DMS53 treated with DMSO at 0.1 percent for 48 hours (cell line): ENCODE measurements around the gene PKHD1.
"Not testable (repeated sequence)": the region's sequence is repeated elsewhere in the genome, so short reads cannot be mapped to it uniquely, and the experiment has no call there.

Experiments
- DNase-seq: peaks from one replicate; lab custom pipeline; 2025; ENCODE audit not compliant: unreplicated experiment; lab: John Stamatoyannopoulos, UW

The PKHD1 gene

DNA sequence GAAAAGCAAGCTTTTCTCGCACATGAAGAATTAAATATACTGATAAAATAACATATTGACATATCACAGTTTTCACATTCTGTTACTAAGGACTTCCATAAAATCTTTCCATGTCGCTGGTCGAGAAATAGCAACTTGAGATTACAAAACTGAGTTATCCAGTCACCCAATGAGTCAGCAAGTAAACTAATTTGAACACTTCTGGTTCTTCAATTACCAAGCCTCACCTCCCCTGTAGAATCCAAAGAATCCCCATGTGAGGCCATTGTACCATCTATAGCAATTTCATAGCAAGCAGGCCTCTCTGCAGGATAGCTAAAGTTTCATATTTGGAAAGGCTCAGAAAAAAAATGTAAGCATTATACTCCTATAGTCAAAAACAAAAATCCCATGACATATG lies 87.3 kb downstream of the PKHD1 start:
- no peak for DNase-seq

DNA sequence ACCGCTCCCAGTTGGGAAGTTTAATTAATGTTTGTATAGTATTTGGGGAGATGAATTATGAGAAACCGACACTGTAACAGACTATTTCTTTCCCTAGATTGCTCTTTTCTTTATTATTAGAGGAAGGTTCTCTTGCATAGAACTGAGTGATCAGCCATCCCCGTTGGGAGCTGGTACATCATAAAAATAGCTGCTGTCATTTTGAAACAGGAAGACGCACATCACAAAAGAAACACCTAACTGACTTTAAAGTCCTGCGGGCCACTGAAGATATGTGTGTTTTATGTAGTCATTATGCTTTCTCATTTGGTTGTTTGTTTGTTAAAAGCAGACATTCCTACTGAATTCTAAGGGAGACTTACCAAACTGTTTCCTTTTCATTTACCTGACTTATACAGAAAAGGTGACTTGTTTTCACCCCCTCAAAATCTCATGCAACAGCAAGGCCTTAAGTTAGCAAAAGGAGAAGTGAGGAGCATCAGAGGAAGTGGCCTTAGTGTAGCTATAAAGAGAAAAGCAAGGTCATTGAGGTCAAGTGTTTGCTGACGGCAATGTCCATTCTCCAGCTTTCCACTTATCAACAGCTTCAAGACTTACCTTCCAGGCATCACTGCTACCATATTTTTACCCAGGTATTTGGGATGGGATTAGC lies 91.0 kb downstream of the PKHD1 start:
- no peak for DNase-seq

DNA sequence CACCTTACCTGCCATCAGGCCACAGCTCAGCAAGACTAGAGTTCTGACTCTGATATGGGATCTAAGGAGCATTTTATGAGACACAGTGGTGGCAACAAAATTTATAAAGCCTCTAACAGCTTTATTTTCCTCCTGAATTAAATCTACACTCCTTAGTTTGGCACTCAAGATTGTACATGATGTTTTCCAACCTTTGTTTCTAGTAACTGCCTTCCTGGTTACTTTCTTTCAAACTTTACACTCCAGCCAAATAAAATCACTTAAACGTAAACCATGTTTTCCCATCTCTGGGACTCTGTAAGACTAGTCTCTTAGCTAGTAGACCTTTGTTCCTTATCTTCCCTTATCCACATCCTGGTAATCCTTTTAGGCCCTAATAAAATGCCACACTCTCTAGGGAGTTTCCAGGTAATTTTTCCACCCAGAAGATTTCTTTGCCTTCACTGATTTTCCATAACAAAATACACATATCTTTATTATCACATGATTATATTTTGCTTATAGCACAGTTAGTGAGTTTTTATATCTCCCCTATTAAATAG lies 92.1 kb downstream of the PKHD1 start:
- DNase-seq, result no peak

DNA sequence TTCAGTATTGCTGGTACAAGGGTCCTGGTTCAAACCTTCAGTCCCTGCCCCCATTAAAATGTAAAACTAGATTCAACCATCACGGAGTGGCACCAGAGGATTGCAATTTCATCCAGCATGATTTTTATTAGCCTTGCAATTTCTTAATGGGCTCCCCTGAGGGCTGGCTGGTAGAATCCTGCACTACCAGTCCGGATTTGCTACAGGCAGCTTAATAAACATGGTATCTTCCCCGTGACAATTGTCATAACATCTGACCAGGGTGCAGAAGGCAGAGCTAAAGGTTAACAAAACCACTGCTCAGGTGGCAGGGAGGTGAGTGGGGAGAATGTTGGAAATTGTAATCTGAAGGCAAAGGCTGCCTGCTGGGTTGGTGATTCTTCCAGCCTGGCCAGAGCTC lies 94.5 kb downstream of the PKHD1 start:
- no peak for DNase-seq

DNA sequence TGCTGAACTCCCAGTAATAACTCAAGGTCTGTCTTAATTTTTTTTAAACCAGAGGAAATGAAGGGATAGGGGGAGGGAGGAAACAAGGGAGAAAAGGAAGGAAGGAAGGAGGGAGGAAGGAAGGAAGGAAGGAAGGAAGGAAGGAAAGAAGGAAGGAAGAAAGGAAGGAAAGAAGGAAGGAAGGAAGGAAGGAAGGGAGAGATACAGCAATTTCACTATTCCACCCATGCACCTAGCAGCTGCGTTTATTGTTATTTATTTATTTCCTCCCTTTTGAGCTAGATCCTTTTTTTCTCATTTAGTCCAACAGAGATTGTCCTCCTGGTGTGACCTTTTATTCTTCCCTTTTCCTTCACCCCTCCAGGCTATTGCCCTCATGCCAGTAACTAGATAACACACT lies 97.6 kb downstream of the PKHD1 start:
- no peak for DNase-seq

DNA sequence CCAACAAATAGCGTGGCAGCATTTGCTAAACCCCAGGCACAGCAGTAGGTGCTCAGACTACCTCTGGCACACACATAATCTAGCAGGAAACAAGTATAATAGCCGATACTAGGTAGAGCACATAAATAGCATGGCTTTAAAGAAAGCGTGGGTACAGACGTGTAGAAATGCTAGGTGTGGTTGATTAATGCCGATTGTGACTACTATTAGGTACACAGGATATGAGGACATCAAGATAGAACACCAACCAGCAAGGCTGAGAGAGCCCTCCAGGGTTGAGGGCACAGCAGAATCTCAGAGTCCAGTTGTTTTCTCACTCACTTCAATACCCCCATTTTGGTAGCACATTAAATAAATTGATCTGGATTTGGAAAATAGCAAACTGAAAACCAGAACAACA lies 100.5 kb downstream of the PKHD1 start:
- DNase-seq, result no peak

DNA sequence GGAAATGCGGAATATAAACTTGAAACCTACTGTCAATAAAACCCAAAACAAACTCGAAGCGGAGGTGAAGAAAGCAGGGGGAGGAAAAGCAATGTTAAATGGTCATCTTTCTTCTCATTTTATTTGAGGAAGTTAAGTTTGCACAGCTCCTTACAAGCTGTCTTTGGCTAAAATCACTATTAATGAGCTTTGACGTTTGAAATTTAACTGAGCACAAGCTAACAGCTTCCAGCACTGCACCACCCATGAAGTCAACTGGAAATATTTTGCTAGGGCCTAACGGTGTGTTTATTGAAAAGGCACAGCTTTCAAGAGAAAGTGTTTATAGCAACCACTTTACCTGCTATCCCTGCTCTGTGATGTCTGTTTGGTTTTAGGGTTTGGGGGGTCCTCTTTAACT lies 103.8 kb downstream of the PKHD1 start:
- DNase-seq, result no peak

DNA sequence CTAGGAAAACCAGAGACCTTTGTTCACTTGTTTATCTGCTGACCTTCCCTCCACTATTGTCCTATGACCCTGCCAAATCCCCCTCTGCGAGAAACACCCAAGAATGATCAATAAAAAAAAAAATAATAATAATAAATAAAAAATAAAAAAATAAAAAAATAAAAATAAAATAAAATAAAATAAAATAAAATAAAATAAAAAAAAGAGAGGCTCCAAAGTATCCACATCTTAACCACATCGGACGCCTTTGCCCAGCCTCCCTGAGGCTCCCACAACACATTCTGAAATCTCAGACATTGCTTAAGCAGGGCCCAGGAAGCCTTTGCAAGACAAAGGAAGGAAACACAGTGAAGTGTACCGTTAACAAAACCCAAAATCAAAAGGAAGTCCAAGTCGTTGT lies 104.7 kb downstream of the PKHD1 start:
- DNase-seq, result not testable (repeated sequence)

DNA sequence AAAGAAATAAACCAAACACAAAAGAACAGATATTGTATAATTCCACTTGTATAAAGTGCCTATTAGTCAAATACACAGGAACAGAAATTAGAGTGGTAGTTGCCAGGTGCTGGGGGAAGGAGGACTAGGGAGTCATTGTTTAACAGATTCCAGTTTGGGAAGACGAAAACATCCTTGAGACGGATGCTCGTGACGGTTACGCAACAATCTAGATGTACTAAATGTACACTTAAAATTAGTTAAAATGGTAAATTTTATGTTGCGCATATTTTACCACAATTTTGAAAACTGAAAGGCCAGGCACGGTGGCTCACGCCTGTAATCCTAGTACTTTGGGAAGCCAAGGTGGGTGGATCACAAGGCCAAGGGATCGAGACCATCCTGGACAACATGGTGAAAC lies 111.0 kb downstream of the PKHD1 start:
- DNase-seq, result no peak

DNA sequence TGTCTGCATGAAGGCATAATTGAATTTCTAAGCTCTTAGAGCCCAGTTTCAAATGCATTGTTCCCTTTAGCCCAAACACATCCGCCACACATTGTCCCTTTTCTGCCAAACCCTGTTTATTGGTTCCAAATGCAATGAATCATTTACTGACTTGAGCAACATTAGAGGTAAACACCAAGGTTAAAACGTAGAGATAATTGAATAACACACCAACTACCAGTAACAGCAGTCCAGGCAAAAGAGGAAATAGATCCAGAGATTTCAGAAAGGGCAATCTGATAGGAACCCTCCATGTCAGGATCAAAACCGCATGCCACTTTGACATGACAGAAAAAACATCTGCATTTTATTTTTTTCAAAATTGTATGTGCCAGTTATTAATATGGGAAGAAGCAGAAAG lies 114.8 kb downstream of the PKHD1 start:
- no peak for DNase-seq

DNA sequence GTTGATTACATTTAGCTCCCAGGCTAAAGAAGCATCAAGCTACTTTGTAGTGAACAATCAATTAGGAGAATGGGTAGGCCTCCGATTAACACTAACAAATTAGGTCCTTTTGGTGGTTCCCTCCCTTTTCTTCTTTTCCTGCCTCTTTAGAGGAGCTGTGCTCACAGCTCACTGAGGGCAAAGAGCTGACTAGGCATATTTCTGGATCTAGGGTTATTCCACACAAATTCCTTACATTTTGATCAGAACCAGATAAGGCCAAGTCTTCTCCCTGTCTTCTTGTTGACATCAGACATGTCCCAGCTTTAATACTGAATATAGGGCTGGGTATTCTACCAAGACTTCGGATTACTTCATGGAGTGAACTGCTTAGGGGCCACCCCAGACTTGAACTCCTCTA lies 119.1 kb downstream of the PKHD1 start:
- DNase-seq, result no peak

DNA sequence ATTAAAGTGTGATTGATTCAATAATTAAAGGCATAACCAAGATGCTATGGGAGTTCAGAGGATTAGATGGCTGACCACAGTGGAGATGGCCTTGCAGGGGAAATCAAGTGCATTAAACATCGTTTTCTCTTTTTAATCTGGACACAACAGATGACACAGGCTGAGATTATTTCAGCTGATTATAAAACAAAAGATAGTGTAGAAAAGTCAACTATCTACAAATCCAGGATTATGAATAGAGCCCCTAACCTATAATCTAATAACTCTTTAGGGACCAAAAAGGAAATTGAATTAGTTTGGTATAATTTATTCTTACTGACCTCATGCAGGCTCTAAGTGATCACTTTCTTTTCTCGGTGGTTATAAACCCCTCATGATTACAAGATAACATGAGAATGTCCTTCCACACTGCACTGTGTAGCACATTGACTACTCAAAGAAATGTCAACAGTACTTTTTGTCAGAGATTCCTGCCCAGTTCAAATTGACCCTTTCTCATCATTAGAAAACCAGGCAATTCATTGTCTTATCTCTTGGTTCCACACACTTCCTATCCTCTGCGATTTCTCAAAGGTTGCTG lies 122.1 kb downstream of the PKHD1 start:
- no peak for DNase-seq

DNA sequence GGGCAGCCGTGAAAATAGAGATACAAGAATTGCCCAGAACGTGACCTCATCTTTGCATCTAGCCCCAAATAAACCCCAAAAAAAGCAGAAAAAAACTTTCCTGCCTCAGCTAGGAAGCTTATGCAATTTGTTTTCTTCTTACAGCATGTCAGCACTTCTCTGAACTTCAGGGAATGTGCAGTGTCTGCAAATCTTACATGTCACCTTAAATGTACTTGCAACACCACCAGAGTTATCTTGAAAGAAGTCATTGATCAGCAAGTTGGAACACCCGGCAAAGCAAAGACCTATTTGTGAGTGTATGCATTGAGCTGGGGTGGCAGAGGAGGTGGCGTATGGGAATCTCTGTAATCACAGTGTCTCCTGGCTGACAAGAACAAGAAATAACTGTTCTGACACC lies 123.4 kb downstream of the PKHD1 start:
- DNase-seq, result no peak

DNA sequence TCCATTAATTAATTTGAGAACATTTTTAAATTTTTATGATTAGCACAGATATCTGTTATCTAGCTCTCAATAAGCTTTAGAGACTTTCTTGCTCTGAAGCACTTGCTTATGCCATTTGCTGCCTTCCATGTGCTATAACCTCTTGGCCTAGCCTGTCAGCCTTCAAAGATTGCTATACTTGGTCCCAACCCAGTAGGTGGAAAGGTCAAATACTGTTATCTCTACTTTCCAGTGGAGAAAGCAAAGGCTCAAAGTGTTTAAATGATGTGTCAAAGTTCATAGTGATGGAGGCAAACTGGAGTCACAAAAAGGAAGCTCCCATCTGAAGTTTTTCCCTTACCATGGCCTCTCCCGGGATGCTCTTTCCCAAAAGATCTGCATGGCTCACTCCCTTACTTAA lies 125.1 kb downstream of the PKHD1 start:
- no peak for DNase-seq

DNA sequence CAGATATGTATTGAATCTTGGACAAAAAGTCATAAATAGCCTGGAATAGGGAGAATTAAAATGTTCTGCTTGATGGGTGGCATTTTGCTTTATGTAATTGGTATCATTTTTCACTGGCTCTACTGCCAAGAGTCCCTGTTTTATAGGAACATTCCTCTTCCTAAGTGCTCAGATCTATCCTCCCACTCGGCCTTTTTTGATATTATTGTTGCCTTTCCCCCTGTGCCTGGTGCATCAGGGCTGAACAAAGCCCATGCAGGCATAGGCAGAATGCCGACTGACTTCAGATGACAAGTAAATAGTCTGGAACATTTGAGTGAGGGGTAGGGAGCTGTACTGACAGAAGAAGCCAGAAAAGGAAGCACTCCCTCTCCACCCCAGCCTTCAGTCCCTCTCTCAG lies 127.0 kb downstream of the PKHD1 start:
- DNase-seq, result no peak

DNA sequence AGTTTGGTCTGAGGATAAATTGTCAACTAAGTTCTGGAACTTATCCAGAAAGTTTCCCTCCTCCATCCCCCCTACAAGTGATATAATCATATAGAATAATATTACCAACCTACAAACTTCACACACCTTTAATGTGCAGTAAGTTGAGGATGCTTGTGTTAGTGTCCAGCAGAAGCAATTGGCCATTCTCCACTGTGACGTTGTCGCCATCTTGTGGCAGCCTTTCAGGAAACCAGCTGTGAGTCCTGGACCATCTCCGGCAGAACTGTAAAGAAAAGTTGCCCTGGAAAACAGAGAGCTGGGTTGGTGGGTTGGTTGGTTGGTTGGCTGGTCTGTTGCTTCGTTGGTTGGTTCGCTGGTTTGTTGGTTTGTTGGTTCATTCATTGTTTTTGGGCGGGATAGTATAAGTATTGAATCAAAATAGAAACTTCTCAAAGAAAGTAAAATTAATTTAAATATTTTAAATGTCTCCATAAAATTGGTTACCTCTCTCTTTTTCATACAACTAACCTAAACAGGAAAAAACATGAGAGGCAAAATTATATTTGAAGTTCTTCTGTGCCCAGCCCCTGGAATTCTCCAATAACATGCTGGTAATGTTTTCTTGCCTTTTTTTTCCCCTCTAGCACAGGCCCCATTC lies 127.5 kb downstream of the PKHD1 start:
- peak; percentile 72 for DNase-seq

DNA sequence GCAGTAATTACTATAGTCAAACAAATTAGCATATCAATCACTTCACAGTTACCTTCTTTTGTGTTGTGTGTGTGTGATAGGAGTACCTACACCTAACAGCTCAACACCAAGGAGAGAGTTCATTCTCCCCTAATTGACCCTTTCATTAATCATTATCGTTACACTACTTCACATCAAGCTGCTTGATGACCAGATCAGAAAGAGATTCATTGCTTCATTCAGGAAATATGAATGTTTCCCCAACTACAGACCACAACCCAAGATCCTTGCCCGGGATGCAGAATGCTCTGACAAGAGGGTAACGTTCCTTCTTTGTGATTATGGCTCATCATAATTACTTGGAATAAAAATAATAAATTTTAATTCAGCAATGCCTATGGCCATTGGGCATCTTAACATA lies 132.7 kb downstream of the PKHD1 start:
- no peak for DNase-seq

DNA sequence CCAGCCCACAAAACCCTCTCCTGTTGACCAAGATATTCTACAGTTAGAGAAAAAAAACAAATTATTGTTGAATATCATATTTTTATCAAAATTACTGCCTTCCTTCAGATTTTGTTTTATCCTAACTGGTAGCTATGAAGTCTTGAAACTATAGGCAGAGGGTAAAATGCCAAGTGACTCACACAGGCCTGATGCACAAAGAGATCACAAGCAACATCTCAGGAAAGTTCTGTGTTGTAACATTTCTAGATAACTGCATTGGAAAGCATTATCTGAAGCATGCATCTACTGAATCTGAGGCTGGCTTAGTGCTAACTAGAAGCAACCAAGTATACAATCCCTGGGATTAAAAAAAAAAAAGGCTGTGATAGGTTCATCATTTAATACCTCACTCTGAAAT lies 134.2 kb downstream of the PKHD1 start:
- DNase-seq, result no peak

DNA sequence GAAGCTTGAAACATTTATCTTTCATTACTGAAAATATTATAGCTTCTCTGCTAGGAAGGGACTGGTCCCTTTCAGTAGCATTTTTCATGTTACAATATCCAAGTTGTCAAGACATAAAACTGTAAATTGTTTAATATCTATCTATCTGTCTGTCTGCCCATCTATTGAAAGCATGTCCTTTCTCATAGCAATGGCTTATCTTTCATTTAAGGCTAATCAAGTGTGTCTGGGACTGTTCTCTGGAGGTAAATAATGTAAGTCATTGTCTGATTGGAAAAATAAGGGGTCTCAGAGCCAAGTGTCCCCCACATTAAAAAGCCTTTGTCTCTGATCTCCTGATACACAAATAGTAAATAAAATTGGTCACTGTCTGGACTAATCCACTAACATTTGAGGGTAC lies 135.5 kb downstream of the PKHD1 start:
- DNase-seq, result no peak

DNA sequence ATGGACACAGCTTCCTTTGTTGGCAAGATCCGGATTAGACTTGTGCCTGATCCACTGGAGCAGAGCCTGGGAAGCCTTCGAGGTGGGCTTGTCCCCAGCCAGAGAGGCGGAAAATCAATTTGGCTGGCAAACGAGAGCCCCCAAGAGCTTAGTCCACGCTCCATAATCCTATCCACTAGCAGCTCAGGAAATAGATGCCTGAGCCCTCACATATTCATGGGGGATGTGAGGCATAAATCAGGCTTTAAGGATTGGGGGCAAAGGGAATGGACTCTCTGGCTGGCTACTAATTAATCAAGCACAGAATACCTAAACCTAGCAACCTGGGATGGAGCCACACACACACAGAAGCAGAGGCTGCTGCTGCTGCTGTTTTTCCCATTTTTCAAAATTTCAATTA lies 137.9 kb downstream of the PKHD1 start:
- DNase-seq, result no peak

DNA sequence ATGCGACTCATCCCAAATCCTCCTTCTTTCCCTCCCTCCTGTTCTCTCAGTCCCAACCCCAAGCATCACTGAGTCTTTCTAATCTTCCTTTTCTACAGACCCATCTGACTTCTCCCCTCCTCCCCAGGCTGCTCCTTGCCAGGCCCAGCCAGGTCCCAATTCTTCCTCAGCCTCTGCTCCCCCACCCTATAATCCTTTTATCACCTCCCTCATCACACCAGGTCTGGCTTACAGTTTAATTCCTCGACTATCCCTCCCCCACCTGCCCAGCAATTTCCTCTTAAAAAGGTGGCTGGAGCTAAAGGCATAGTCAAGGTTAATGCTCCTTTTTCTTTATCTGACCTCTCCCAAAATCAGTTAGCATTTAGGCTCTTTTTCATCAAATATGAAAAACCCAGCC lies 147.7 kb downstream of the PKHD1 start:
- DNase-seq, result not testable (repeated sequence)

DNA sequence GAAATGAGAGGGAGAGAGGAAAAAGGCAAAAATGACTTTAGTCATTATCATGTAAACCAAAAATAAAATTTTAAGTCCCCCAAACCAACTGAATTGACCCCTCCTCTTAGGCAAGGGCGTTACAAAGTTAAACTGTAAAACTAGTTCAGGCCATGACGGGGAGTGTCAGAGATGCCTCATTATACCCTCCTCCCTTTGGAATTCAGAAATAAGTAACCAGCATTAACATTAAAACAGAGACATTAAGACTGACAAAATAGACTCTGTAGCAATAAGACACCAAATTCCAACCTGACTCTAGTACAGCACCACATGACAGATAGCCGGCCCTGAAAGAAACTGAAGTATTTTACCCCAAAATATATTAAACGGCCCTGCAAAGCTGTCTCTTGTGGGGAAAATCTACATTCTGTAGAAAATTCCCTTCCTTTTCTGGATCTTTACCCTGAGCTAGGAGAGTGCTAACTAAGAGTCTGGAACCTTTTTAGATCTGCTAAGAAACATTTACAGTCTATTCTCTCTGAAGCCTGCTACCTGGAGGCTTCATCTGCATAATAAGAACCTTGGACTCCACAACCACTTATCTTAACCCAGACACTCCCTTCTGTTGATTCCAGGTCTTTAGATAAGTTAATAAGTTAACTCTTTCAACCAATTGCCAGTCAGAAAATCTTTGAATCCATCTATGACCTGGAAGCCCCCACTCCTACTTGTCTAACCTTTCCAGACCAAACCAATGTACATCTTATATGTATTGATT lies 150.7 kb downstream of the PKHD1 start:
- DNase-seq, result no peak
